ENCODE data around the gene PLEKHA3.

The PLEKHA3 gene

DNA sequence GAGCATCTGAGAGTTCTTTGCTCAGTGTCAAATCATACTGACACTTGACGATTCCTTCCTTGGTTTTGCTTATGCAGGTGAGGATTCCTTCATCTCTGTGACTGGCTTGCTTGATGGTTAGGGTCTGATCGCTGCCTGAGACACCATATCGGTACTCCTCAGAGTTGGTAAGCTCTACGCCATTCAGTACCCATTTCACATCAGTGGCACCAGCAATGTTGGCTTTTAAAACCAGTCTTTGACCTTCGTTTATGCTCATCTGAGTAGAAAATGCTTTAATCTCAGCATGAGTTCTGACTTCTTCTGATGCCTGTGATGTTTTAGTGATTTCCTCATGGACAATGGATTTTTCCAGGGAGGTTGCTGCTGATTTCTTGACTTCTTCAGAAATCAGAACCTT, 48.4 kb downstream of the PLEKHA3 start:
- H3K4me3 ChIP-seq (replicated peaks; ENCODE audit: low read depth, low read length) = no peak overlapping the region
- DNase-seq (ENCODE audit: low read depth) = no peak
- TF ChIP-seq, protein P1, sequence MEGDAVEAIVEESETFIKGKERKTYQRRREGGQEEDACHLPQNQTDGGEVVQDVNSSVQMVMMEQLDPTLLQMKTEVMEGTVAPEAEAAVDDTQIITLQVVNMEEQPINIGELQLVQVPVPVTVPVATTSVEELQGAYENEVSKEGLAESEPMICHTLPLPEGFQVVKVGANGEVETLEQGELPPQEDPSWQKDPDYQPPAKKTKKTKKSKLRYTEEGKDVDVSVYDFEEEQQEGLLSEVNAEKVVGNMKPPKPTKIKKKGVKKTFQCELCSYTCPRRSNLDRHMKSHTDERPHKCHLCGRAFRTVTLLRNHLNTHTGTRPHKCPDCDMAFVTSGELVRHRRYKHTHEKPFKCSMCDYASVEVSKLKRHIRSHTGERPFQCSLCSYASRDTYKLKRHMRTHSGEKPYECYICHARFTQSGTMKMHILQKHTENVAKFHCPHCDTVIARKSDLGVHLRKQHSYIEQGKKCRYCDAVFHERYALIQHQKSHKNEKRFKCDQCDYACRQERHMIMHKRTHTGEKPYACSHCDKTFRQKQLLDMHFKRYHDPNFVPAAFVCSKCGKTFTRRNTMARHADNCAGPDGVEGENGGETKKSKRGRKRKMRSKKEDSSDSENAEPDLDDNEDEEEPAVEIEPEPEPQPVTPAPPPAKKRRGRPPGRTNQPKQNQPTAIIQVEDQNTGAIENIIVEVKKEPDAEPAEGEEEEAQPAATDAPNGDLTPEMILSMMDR (IDR thresholded peaks at IDR 0.05; ENCODE audit: low read length, missing control alignments) = no peak

DNA sequence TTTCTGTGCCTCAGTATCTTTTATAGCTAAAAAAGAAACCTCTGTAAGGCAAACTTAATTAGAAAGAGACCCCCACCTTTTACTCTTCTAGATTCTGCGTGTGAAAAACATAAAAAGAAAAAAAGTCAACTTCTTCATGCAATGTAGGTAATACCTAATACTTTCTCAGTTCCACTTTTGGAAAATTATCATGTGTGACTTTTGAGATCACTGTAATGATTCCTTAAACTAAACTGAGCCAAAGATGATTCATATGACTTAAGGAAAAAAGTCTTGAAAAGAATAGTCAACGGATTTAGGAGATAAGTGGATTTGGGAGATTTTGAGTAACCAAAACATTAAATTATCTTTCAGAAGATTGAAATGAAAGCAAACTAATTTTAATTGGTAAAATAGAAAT, 48.9 kb downstream of the PLEKHA3 start:
- TF ChIP-seq, protein P1 (IDR thresholded peaks at IDR 0.05; ENCODE audit: low read length, missing control alignments) = no peak
- no peak overlapping the region for H3K4me3 ChIP-seq (replicated peaks; ENCODE audit: low read depth, low read length)
- no peak for DNase-seq (ENCODE audit: low read depth)

- no peak for DNase-seq (ENCODE audit: low read depth)
- no peak overlapping the region for H3K4me3 ChIP-seq (replicated peaks; ENCODE audit: low read depth, low read length)
Observed at GRCh38 chr2:178530131-178530530, 49.9 kb downstream of the PLEKHA3 start.

GRCh38 chr2:178530625-178531142, 50.4 kb downstream of the PLEKHA3 start:
- DNase-seq (ENCODE audit: low read depth) = no peak
- H3K4me3 ChIP-seq (replicated peaks; ENCODE audit: low read depth, low read length) = no peak overlapping the region
- TF ChIP-seq, protein P1 (IDR thresholded peaks at IDR 0.05; ENCODE audit: low read length, missing control alignments) = no peak

More at GRCh38 chr2:178530131-178530530, 49.9 kb downstream of the PLEKHA3 start:
- TF ChIP-seq, protein P1 (IDR thresholded peaks at IDR 0.05; ENCODE audit: low read length, missing control alignments) = no peak

DNA sequence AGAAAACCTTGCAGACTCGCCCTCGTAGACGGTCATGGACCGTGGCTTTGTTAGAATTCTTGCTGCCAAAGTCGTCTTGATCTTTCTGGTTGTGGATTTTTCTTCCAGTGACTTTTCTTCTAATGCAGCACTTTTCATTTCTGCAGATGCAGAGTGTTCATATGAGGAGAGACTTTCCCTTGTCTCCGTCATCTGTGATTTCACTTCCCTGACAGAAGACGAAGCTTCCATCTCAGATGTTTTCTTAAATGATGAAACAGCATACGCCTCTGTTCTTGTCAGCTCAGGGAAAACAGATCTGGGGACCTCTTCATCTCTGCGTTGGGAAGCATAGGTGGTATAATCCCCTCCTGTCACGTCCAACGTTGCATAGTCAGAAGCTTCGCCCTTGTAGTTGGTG, 50.9 kb downstream of the PLEKHA3 start:
- TF ChIP-seq, protein P1 (IDR thresholded peaks at IDR 0.05; ENCODE audit: low read length, missing control alignments) = no peak
- H3K4me3 ChIP-seq (replicated peaks; ENCODE audit: low read depth, low read length) = no peak overlapping the region

GRCh38 chr2:178536037-178536436, 55.8 kb downstream of the PLEKHA3 start:
- no peak overlapping the region for H3K4me3 ChIP-seq (replicated peaks; ENCODE audit: low read depth, low read length)
- TF ChIP-seq, protein P1 (IDR thresholded peaks at IDR 0.05; ENCODE audit: low read length, missing control alignments) = no peak
- no peak for DNase-seq (ENCODE audit: low read depth)

More for the DNA sequence above, 50.9 kb downstream of the PLEKHA3 start:
- DNase-seq (ENCODE audit: low read depth) = no peak

DNA sequence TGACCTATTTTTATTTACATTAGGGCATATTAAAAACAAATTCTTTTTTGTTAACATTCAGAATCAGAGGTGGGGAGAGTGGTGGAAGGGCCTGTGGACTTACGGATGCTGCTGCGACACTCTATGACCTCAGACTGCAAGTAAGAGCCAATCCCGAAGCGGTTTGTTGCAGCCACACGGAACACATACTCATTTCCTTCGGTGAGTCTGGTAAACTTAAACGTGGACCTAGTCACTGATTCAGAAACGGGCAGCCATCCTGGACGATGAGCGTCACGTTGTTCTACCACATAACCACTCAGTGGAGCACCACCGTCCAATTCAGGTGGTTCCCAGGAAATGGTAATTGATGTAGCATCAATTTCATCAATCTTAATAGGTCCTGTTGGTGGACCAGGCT, 61.9 kb downstream of the PLEKHA3 start:
- TF ChIP-seq, protein P1 (IDR thresholded peaks at IDR 0.05; ENCODE audit: low read length, missing control alignments) = no peak
- H3K4me3 ChIP-seq (replicated peaks; ENCODE audit: low read depth, low read length) = no peak overlapping the region
- DNase-seq (ENCODE audit: low read depth) = no peak
